HG03196 (cell line): ENCODE data around the gene TSPAN11.
"Not testable (repeated sequence)": the region's sequence is repeated elsewhere in the genome, so short reads cannot be mapped to it uniquely, and the experiment has no call there.

Experiments used
- ATAC-seq: cut with Tn5 transposase; IDR thresholded peaks from one replicate; pipeline ENCODE4 v1.9.1; 2021; ENCODE audit not compliant: unreplicated experiment

TSPAN11 gene

GRCh38 chr12:30926243-30927221 lies at the start of gene TSPAN11:
Gene TSPAN11, plus strand, starts transcription at chr12:30926748. Its CDS starts 27,244 bp downstream, at chr12:30953992.
- ATAC-seq, result no peak

- ATAC-seq, result no peak
Measured at GRCh38 chr12:30877105-30877875, 49.3 kb upstream of the TSPAN11 start.

GRCh38 chr12:30878024-30878423 lies 48.5 kb upstream of the TSPAN11 start:
- ATAC-seq, result no peak

- no peak for ATAC-seq
Measured at GRCh38 chr12:30880061-30880460, 46.5 kb upstream of the TSPAN11 start.

GRCh38 chr12:30880813-30881212 lies 45.7 kb upstream of the TSPAN11 start:
- no peak for ATAC-seq

GRCh38 chr12:30882706-30883105 lies 43.8 kb upstream of the TSPAN11 start:
- ATAC-seq, result no peak

GRCh38 chr12:30884799-30885198 lies 41.7 kb upstream of the TSPAN11 start:
- ATAC-seq, result no peak

- ATAC-seq, result no peak
Measured at GRCh38 chr12:30885321-30885720, 41.2 kb upstream of the TSPAN11 start.

- no peak for ATAC-seq
Measured at GRCh38 chr12:30887226-30887625, 39.3 kb upstream of the TSPAN11 start.

GRCh38 chr12:30888241-30888640 lies 38.3 kb upstream of the TSPAN11 start:
- ATAC-seq, result no peak

GRCh38 chr12:30894531-30894930 lies 32.0 kb upstream of the TSPAN11 start:
- ATAC-seq, result not testable (repeated sequence)

GRCh38 chr12:30896461-30896860 lies 30.1 kb upstream of the TSPAN11 start:
- ATAC-seq, result no peak

GRCh38 chr12:30898846-30899245 lies 27.7 kb upstream of the TSPAN11 start:
- ATAC-seq, result no peak

GRCh38 chr12:30900351-30900750 lies 26.2 kb upstream of the TSPAN11 start:
- ATAC-seq, result no peak

GRCh38 chr12:30902001-30902400 lies 24.5 kb upstream of the TSPAN11 start:
- no peak for ATAC-seq

- ATAC-seq, result no peak
Measured at GRCh38 chr12:30902596-30902995, 24.0 kb upstream of the TSPAN11 start.

GRCh38 chr12:30905463-30906009 lies 21.0 kb upstream of the TSPAN11 start:
- ATAC-seq, result no peak

GRCh38 chr12:30908076-30908721 lies 18.3 kb upstream of the TSPAN11 start:
- ATAC-seq, result no peak

- no peak for ATAC-seq
Measured at GRCh38 chr12:30908722-30909348, 17.7 kb upstream of the TSPAN11 start.

GRCh38 chr12:30909349-30910037 lies 17.1 kb upstream of the TSPAN11 start:
- no peak for ATAC-seq
